HEK293T (cell line): ENCODE results near the gene L3MBTL3.

Source experiments
- ARNT ChIP-seq: fragments of 450-650 bp; IDR thresholded peaks from 2 replicates; pipeline ENCODE4 v1.6.1; 2017; ENCODE audit warnings: mild to moderate bottlenecking
- BHLHE40 ChIP-seq: fragments of 450-650 bp; IDR thresholded peaks from 2 replicates; pipeline ENCODE4 v1.6.1; 2016; ENCODE audit warnings: mild to moderate bottlenecking, moderate library complexity, borderline replicate concordance
- FOXA1 ChIP-seq: fragments of 450-650 bp; IDR thresholded peaks from 2 replicates; pipeline ENCODE4 v1.6.1; 2016; ENCODE audit warnings: mild to moderate bottlenecking
- FOXK2 ChIP-seq: fragments of 450-650 bp; IDR thresholded peaks from 2 replicates; pipeline ENCODE4 v1.6.1; 2016; ENCODE audit warnings: mild to moderate bottlenecking
- FOXM1 ChIP-seq: fragments of 450-650 bp; IDR thresholded peaks from 2 replicates; pipeline ENCODE4 v1.6.1; 2017; ENCODE audit warnings: mild to moderate bottlenecking, borderline replicate concordance
- HDGF ChIP-seq: fragments of 450-650 bp; IDR thresholded peaks from 2 replicates; pipeline ENCODE4 v1.6.1; 2017; ENCODE audit warnings: antibody characterized with exemption, borderline replicate concordance
- LEF1 ChIP-seq: fragments of 450-650 bp; IDR thresholded peaks from 2 replicates; pipeline ENCODE4 v1.6.1; 2017; ENCODE audit warnings: mild to moderate bottlenecking, borderline replicate concordance
- NFRKB ChIP-seq: fragments of 450-650 bp; IDR thresholded peaks from 2 replicates; pipeline ENCODE4 v1.6.1; 2016; ENCODE audit warnings: mild to moderate bottlenecking, moderate library complexity
- PKNOX1 ChIP-seq: fragments of 450-650 bp; IDR thresholded peaks from 2 replicates; pipeline ENCODE4 v1.6.1; 2016
- SP1 ChIP-seq: fragments of 450-650 bp; IDR thresholded peaks from 2 replicates; pipeline ENCODE4 v1.6.1; 2017
- SUZ12 ChIP-seq: fragments of 450-650 bp; IDR thresholded peaks from 2 replicates; pipeline ENCODE4 v1.6.1; 2016; ENCODE audit warnings: mild to moderate bottlenecking
- TARDBP ChIP-seq: fragments of 450-650 bp; IDR thresholded peaks from 2 replicates; pipeline ENCODE4 v1.6.1; 2016

- TF ChIP-seq FOXA1 (no peak), PKNOX1 (no peak), SP1 (no peak), FOXK2 (no peak), HDGF (no peak), NFRKB (no peak), BHLHE40 (no peak), TARDBP (no peak), LEF1 (no peak), FOXM1 (no peak), ARNT (no peak), SUZ12 (no peak)
Measured at GRCh38 chr6:130187335-130188206, 169.2 kb downstream of the L3MBTL3 start.
